SK-N-SH treated with all-trans-retinoic acid at 6 μM for 48 hours (cell line): ENCODE data around the gene NR1D2.

Experiments used
- ATAC-seq: fragments of 200-7000 bp; cut with Tn5 transposase; 3 replicates; pipeline ENCODE4 v1.9.1; 2020; ENCODE audit warnings: mild to moderate bottlenecking, moderate library complexity
- BACH2 ChIP-seq: fragments of 250-450 bp; sonication (Bioruptor Pico); IDR thresholded peaks from 2 replicates; pipeline ENCODE4 v1.9.0; 2021; ENCODE audit warnings: mild to moderate bottlenecking, borderline replicate concordance
- GLIS3 ChIP-seq: fragments of 250-450 bp; sonication (Bioruptor Pico); IDR thresholded peaks from 2 replicates; pipeline ENCODE4 v1.5.0; 2020; ENCODE audit warnings: mild to moderate bottlenecking, moderate library complexity
- ISL1 ChIP-seq: fragments of 250-450 bp; sonication (Bioruptor Pico); IDR thresholded peaks from 2 replicates; pipeline ENCODE4 v2.1.2; 2022; ENCODE audit warnings: mild to moderate bottlenecking, moderate library complexity
- OSR1 ChIP-seq: fragments of 250-450 bp; sonication (Bioruptor Pico); IDR thresholded peaks from 2 replicates; pipeline ENCODE4 v1.8.0; 2022; ENCODE audit warnings: moderate library complexity, mild to moderate bottlenecking, inconsistent platforms
- PPARA ChIP-seq: fragments of 250-450 bp; sonication (Bioruptor Pico); IDR thresholded peaks from 2 replicates; pipeline ENCODE4 v1.5.0; 2020; ENCODE audit warnings: mild to moderate bottlenecking, borderline replicate concordance
- RARB ChIP-seq: fragments of 250-450 bp; sonication (Bioruptor Pico); IDR thresholded peaks from 2 replicates; pipeline ENCODE4 v1.8.0; 2021; ENCODE audit warnings: mild to moderate bottlenecking, moderate library complexity
- SNAI2 ChIP-seq: fragments of 250-450 bp; sonication (Bioruptor Pico); IDR thresholded peaks from 2 replicates; pipeline ENCODE4 v1.5.0; 2020; ENCODE audit warnings: mild to moderate bottlenecking, moderate library complexity
- TCF4 ChIP-seq: fragments of 250-450 bp; sonication (Bioruptor Pico); IDR thresholded peaks from 2 replicates; pipeline ENCODE4 v1.8.0; 2021; ENCODE audit warnings: mild to moderate bottlenecking, moderate library complexity, borderline replicate concordance
- TOX ChIP-seq: fragments of 250-450 bp; sonication (Bioruptor Pico); IDR thresholded peaks from 2 replicates; pipeline ENCODE4 v1.8.0; 2021; ENCODE audit warnings: mild to moderate bottlenecking, moderate library complexity, borderline replicate concordance
- ZC3H10 ChIP-seq: fragments of 250-450 bp; sonication (Bioruptor Pico); IDR thresholded peaks from 2 replicates; pipeline ENCODE4 v1.5.1; 2021; ENCODE audit warnings: mild to moderate bottlenecking, moderate library complexity
- ZFP3 ChIP-seq: fragments of 250-450 bp; sonication (Bioruptor Pico); IDR thresholded peaks from 2 replicates; pipeline ENCODE4 v1.5.0; 2020; ENCODE audit warnings: mild to moderate bottlenecking, moderate library complexity
- ZFP30 ChIP-seq: fragments of 450-650 bp; formaldehyde crosslinking; IDR thresholded peaks from 2 replicates; pipeline ENCODE4 v1.5.0; 2022; ENCODE audit warnings: mild to moderate bottlenecking, moderate library complexity
- ZNF565 ChIP-seq: fragments of 450-650 bp; formaldehyde crosslinking; conservative IDR thresholded peaks from 2 replicates; pipeline ENCODE4 v1.5.0; 2020; ENCODE audit warnings: low read depth, mild to moderate bottlenecking, moderate library complexity
- ZNF70 ChIP-seq: fragments of 450-650 bp; formaldehyde crosslinking; IDR thresholded peaks from 2 replicates; pipeline ENCODE4 v1.5.0; 2020; ENCODE audit warnings: mild to moderate bottlenecking, moderate library complexity
- ZNF8 ChIP-seq: fragments of 450-650 bp; formaldehyde crosslinking; IDR thresholded peaks from 2 replicates; pipeline ENCODE4 v1.5.0; 2020; ENCODE audit warnings: mild to moderate bottlenecking, moderate library complexity
- TF ChIP-seq, protein P1 (sequence below): fragments of 250-450 bp; sonication (Bioruptor Pico); IDR thresholded peaks from 2 replicates; pipeline ENCODE4 v1.5.1; 2020; ENCODE audit warnings: low read depth, mild to moderate bottlenecking, moderate library complexity
- TF ChIP-seq, protein P2 (sequence below): fragments of 250-450 bp; sonication (Bioruptor Pico); IDR thresholded peaks from 2 replicates; pipeline ENCODE4 v1.8.0; 2020; ENCODE audit warnings: mild to moderate bottlenecking, moderate library complexity, borderline replicate concordance
- TF ChIP-seq, protein P3 (sequence below): fragments of 250-450 bp; sonication (Bioruptor Pico); IDR thresholded peaks from 2 replicates; pipeline ENCODE4 v1.5.1; 2021; ENCODE audit warnings: mild to moderate bottlenecking, moderate library complexity
- TF ChIP-seq, protein P4 (sequence below): fragments of 250-450 bp; sonication (Bioruptor Pico); IDR thresholded peaks from 2 replicates; pipeline ENCODE4 v1.5.0; 2020; ENCODE audit warnings: mild to moderate bottlenecking, moderate library complexity

Gene NR1D2

DNA sequence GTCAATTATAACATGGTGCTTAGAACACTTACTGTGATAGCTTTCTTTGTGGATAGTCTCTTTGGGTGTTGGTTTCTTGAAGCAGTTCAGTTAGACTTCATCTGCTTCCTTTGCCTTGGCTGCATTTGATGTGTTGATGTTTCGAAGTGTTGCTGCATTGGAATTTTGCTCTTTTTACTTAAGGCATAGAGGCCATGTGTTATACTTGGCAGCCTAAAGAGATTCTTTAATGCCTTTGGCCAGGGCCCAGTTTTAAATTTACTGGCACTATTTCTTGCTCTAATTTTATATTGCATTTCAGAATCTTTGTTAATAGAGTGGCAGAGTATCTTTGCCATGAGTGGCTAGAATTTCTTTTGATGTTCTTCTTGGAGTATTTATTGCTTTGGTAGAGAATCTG lies 21.2 kb downstream of the NR1D2 start:
- TF ChIP-seq ISL1: peak; percentile 64
- TF ChIP-seq, protein P1, sequence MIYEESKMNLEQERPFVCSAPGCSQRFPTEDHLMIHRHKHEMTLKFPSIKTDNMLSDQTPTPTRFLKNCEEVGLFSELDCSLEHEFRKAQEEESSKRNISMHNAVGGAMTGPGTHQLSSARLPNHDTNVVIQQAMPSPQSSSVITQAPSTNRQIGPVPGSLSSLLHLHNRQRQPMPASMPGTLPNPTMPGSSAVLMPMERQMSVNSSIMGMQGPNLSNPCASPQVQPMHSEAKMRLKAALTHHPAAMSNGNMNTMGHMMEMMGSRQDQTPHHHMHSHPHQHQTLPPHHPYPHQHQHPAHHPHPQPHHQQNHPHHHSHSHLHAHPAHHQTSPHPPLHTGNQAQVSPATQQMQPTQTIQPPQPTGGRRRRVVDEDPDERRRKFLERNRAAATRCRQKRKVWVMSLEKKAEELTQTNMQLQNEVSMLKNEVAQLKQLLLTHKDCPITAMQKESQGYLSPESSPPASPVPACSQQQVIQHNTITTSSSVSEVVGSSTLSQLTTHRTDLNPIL (CRISPR knock-in tag): no peak
- ATAC-seq: no peak

DNA sequence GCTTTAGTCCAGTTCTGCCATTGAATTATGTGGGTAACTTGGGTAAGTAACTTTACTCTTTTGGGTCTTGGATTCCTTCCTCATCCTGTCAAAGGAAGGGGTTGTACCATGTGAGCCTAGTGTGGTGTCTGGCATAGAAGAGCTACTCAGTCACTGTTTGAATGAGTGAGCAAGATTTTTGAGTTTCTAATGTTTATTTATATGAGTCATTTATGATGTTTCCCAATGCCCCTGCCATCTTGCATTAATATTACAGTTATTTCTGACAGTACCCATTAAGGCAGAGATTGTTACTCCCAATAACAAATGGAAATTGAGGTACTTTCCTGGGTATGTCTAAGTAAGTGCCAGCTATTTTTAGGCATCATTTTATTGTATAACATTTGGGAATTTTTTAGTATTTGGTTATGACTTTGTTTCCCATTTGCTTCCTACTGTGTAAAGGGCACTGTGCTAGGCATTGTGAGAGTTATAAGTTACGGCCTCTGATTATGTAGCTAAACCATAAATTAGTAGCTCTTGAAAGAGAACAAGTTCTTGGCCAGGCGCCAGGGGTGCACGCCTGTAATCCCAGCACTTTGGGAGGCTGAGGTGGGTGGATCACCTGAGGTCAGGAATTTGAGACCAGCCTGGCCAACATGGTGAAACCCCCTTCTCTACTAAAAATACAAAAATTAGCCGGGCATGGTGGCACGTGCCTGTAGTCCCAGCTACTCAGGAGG lies 23.5 kb downstream of the NR1D2 start:
- ATAC-seq: peak; percentile 73
- TF ChIP-seq ZNF565 (CRISPR knock-in tag) (no peak), ISL1 (peak; percentile 88), OSR1 (no peak), TOX (peak; percentile 20; the same call in 1 of the 2 replicates), ZC3H10 (CRISPR knock-in tag) (peak; percentile 24; the same call in 1 of the 2 replicates), RARB (CRISPR knock-in tag) (no peak)

DNA sequence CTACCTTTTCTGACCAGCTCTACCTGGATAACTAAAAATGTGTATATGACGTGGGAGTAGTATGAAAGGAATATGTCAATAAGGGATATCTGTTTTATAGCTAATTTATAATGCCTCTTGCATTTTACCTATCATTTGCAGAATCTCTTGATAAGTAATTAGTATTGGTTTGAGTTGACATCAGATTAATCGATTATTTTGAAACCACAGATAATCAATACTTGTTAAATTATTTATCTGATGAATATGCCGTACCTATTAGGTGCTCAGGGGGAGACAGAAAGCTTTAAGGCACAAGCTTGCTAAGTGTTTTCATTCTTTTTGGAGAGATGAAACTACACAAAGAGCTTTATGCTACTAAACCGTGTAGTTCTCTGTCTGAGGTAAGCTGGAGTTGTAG lies 24.3 kb downstream of the NR1D2 start:
- TF ChIP-seq ZC3H10 (CRISPR knock-in tag) (no peak), ZFP30 (CRISPR knock-in tag) (no peak), RARB (CRISPR knock-in tag) (no peak), BACH2 (CRISPR knock-in tag) (no peak), ZNF565 (CRISPR knock-in tag) (no peak), ZNF70 (CRISPR knock-in tag) (no peak), PPARA (CRISPR knock-in tag) (no peak), TCF4 (CRISPR knock-in tag) (no peak), GLIS3 (CRISPR knock-in tag) (no peak), ISL1 (no peak), ZNF8 (CRISPR knock-in tag) (no peak), SNAI2 (CRISPR knock-in tag) (no peak), ZFP3 (no peak)
- TF ChIP-seq, protein P2, sequence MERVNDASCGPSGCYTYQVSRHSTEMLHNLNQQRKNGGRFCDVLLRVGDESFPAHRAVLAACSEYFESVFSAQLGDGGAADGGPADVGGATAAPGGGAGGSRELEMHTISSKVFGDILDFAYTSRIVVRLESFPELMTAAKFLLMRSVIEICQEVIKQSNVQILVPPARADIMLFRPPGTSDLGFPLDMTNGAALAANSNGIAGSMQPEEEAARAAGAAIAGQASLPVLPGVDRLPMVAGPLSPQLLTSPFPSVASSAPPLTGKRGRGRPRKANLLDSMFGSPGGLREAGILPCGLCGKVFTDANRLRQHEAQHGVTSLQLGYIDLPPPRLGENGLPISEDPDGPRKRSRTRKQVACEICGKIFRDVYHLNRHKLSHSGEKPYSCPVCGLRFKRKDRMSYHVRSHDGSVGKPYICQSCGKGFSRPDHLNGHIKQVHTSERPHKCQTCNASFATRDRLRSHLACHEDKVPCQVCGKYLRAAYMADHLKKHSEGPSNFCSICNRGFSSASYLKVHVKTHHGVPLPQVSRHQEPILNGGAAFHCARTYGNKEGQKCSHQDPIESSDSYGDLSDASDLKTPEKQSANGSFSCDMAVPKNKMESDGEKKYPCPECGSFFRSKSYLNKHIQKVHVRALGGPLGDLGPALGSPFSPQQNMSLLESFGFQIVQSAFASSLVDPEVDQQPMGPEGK: no peak
- TF ChIP-seq, protein P3, sequence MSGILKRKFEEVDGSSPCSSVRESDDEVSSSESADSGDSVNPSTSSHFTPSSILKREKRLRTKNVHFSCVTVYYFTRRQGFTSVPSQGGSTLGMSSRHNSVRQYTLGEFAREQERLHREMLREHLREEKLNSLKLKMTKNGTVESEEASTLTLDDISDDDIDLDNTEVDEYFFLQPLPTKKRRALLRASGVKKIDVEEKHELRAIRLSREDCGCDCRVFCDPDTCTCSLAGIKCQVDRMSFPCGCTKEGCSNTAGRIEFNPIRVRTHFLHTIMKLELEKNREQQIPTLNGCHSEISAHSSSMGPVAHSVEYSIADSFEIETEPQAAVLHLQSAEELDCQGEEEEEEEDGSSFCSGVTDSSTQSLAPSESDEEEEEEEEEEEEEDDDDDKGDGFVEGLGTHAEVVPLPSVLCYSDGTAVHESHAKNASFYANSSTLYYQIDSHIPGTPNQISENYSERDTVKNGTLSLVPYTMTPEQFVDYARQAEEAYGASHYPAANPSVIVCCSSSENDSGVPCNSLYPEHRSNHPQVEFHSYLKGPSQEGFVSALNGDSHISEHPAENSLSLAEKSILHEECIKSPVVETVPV (CRISPR knock-in tag): no peak
- TF ChIP-seq, protein P1 (CRISPR knock-in tag): no peak
- ATAC-seq: no peak

DNA sequence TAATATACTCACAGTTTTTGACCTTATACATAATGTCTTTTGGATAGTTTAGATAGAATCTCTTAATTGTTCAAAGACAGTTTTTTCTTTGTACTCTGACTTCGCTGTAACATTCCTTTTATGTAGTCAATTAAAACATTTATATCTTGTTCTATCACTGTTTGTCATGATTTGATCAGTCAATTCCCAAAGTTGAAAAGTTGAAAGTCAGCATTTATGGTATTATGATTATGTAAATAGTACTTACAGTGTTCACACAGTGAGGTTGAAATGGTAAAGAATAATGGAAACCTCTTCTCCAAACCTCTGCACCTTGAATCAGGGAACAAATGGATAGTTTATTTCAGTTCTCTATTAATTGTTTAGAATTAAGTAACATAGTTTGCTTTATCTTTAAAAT lies 26.6 kb downstream of the NR1D2 start:
- TF ChIP-seq, protein P1 (CRISPR knock-in tag): no peak
- TF ChIP-seq, protein P4, sequence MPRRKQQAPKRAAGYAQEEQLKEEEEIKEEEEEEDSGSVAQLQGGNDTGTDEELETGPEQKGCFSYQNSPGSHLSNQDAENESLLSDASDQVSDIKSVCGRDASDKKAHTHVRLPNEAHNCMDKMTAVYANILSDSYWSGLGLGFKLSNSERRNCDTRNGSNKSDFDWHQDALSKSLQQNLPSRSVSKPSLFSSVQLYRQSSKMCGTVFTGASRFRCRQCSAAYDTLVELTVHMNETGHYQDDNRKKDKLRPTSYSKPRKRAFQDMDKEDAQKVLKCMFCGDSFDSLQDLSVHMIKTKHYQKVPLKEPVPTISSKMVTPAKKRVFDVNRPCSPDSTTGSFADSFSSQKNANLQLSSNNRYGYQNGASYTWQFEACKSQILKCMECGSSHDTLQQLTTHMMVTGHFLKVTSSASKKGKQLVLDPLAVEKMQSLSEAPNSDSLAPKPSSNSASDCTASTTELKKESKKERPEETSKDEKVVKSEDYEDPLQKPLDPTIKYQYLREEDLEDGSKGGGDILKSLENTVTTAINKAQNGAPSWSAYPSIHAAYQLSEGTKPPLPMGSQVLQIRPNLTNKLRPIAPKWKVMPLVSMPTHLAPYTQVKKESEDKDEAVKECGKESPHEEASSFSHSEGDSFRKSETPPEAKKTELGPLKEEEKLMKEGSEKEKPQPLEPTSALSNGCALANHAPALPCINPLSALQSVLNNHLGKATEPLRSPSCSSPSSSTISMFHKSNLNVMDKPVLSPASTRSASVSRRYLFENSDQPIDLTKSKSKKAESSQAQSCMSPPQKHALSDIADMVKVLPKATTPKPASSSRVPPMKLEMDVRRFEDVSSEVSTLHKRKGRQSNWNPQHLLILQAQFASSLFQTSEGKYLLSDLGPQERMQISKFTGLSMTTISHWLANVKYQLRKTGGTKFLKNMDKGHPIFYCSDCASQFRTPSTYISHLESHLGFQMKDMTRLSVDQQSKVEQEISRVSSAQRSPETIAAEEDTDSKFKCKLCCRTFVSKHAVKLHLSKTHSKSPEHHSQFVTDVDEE (CRISPR knock-in tag): no peak
- no peak for TF ChIP-seq GLIS3 (CRISPR knock-in tag)
- TF ChIP-seq, protein P2: no peak
- no peak for TF ChIP-seq ZC3H10 (CRISPR knock-in tag)
- TF ChIP-seq, protein P3 (CRISPR knock-in tag): no peak
- TF ChIP-seq, all 23 proteins: peak for 0
- ATAC-seq: no peak
